Inflammatory macrophage treated with lipopolysaccharide for 4 hours (primary cell): Measurements from ENCODE around the gene B9D1.

Experiments
- DNase-seq: peaks from one replicate; pipeline ENCODE4 v3.0.0-alpha.2; 2020

B9D1 gene

GRCh38 chr17:19317359-19318095, 45.0 kb downstream of the B9D1 start:
- DNase-seq = peak; percentile 24

- no peak for DNase-seq
Measured at GRCh38 chr17:19316761-19317358, 45.7 kb downstream of the B9D1 start.

GRCh38 chr17:19315104-19315503, 47.4 kb downstream of the B9D1 start:
- no peak for DNase-seq

DNA sequence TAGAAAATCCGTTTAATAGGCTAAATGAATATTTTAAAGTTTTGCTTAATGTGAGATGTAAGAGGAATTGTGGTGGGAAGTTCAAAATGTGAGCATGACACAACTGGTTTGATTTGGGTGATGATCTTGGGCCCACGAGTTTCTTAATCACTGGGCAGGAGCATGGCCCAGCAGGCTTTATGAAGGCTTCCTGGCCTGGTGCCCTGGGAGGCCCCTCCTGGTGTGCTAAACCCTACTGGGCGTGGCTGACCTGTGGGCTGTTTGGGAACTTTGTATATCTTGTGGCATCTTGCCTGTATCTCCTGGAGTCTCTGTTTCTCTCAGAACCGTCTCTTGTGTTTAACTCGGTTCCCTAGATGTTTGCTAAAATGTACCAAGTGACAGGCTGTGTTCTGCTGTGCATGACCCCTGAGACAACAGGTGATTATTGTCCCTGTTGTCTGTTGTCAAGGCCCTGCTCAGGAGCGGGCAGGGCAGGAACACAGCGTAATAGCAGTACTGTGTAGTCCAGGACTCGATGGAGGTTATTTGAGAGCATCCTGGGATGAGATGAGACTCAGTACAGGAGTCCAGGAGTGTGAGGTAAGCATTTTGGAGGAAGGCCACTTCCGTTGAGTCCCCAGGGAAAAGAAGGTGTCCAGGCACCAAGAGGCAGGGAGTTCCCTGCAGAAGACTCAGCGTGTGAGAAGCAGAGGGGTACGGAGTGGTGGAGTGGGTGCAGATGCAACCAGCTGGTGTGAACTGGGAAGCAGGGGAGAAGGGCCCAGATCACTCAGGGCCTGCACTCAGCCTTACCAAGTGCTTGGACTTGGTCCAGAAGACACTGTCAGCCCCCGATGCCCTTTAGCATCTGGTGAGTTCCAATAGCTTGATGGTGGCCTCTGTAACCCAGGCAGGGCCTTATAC, 48.5 kb downstream of the B9D1 start:
- DNase-seq = peak; percentile 68

GRCh38 chr17:19313066-19313745, 49.3 kb downstream of the B9D1 start:
- DNase-seq = no peak

GRCh38 chr17:19312406-19312805, 50.1 kb downstream of the B9D1 start:
- no peak for DNase-seq

- peak; percentile 87 for DNase-seq
Measured at GRCh38 chr17:19311421-19312215, 50.9 kb downstream of the B9D1 start.

- DNase-seq = no peak
Measured at GRCh38 chr17:19311016-19311415, 51.5 kb downstream of the B9D1 start.

- DNase-seq = no peak
Measured at GRCh38 chr17:19310151-19310550, 52.4 kb downstream of the B9D1 start.

GRCh38 chr17:19309701-19310100, 52.8 kb downstream of the B9D1 start:
- DNase-seq = no peak

DNA sequence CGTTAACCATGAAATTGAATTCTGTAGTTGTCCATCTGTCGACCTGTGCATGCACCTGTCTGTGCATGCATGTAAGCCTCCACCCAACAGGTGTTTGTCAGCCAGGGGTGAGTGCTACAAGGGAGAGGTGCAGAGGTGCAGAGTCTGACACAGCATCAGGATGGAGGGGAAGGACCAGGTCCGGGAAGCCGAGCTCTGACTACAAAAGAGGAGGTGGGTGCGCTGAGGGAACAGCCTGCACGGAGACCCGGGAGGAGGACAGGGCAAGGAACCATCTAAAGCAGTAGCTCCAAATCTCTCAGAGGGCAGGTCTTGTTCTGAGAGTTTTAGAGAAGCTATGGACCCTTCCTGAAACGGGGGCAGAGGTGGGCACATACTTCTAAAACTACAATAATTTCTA, 54.1 kb downstream of the B9D1 start:
- no peak for DNase-seq

GRCh38 chr17:19307521-19307920, 55.0 kb downstream of the B9D1 start:
- no peak for DNase-seq

- DNase-seq = peak; percentile 93
Measured at GRCh38 chr17:19306160-19307111, 56.1 kb downstream of the B9D1 start.

GRCh38 chr17:19305761-19306159, 56.8 kb downstream of the B9D1 start:
- DNase-seq = no peak

- peak; percentile 22 for DNase-seq
Measured at GRCh38 chr17:19305256-19305655, 57.3 kb downstream of the B9D1 start.

- no peak for DNase-seq
Measured at GRCh38 chr17:19304751-19305150, 57.8 kb downstream of the B9D1 start.

DNA sequence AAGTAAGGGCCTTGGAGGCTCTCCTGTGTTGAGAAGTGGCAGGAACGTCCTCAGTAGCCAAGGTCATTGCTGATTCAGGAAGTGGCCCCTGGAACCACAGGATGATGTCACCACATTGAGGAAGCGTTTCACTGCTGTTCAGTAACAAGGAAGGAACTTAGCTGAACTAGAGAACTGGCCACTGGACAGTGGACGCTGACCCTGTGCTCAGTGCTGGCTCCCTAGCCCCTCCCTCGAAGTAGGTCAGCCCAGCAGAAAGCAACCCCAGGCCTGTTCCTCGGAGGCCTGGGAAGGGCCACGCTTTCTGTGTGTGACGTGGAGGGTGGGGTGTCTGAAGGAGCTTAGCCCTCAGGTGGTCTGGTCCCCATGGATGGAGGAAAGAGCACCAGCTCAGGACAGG, 58.3 kb downstream of the B9D1 start:
- peak; percentile 96 for DNase-seq

GRCh38 chr17:19303367-19303776, 59.2 kb downstream of the B9D1 start:
- no peak for DNase-seq

GRCh38 chr17:19302791-19303331, 59.7 kb downstream of the B9D1 start:
- peak; percentile 71 for DNase-seq

DNA sequence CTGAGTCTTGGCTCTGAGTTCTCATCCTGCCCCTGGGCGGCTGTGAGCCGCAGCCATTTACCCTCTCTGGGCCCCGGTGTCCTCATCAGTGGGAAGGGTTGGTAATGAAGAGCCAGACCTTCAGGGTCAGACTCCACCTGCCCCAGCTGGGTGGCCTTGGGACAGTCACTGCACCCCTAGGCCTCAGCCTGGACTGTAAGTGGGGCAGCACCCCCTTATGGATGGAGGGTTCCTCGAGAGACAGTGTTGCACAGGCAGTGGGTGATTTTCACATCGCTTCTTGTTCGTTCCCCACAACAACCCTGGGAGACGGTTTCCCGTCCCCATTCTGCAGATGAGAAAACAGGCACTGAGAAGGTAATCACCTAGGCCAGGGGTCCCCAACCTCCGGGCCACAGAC, 60.5 kb downstream of the B9D1 start:
- no peak for DNase-seq
